Umbilical cord (tissue), 2 donors: Measurements from ENCODE around the gene PARVG. TPM values are rescaled to one million over a fixed set of nuclear protein-coding genes. Genes with fewer than 3 reads are reported as not detected.
"Not testable (repeated sequence)": the region's sequence is repeated elsewhere in the genome, so short reads cannot be mapped to it uniquely, and the experiment has no call there.

Source experiments
- DNase-seq: peaks from one replicate; pipeline ENCODE4 v3.0.0-alpha.2; 2015; ENCODE audit warnings: low spot score
- total RNA-seq: library from RNA; depleted of rRNA; stranded (reverse); fragments of >200 nt; gene quantifications from one replicate; pipeline ENCODE4 v1.2.3, GENCODE V29; 2014; ENCODE audit warnings: low replicate concordance; ENCODE audit not compliant: insufficient read depth

PARVG gene
- total RNA-seq, 1 donor from 2014 or later: 7.5 TPM

DNA sequence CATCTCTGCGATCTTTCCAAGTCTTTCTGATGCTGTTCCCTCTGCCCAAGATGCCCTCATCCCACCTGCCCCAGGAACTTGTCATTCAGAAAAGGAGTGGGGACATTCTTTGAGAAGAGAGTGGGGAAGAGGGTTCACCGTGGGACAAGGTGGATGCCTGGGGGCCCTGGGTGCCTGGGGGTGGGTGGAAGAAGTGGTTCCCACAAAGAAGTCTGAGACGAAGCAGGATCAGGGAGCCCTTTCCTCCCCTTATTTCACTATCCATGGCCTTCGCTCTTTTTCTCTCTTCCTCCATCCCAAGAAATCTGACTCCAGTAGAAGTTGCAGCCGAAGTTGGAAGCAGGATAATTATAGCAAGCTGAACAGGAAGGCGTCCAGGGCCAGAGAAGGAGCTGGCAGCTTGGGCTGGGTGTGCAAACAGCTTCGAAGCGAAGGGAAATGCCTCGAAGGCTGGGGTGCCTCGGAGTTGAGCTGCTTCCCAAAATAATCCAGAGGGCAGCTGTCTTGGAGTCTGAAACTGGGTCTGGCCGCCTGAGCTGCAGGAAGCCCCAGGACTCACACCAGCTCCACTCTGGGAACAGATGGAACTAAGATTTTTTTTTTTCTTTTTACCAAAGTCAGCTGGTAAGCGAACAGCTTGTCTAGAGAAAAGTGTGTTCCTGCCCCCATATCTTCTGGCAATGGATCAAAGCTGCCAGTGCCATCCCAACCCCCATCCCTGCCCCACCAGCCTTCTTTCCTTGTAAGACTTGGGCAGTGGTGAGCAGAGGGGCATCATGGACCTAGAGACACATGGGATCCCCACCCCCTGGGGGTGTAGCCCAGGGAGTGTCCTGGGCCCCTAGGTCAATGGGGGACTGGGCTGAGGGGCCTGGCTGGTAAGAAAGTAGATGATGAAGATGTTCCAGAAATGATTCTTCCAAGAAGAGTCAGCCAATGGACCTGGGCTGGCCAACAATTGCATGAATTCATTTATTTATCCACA lies 31.5 kb downstream of the PARVG start:
- peak; percentile 82 for DNase-seq

GRCh38 chr22:44212936-44213335 lies 32.2 kb downstream of the PARVG start:
- no peak for DNase-seq

DNA sequence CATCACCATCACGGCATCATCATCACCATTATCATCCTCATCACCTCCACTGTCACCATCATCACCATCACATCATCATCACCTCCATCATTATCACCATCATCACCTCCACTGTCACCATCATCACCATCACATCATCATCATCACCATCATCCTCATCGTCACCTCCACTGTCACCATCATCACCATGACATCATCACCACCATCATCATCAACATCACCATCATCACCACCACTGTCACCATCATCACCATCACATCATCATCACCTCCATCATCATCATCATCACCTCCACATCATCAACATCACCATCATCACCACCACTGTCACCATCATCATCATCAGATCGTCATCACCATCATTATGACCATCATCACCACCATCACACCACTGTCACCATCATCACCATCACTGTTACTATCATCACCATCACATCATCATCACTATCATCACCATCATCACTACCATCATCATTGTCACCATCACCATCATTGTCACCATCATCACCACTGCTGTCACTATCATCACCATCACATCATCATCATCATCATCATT lies 32.8 kb downstream of the PARVG start:
- no peak for DNase-seq

DNA sequence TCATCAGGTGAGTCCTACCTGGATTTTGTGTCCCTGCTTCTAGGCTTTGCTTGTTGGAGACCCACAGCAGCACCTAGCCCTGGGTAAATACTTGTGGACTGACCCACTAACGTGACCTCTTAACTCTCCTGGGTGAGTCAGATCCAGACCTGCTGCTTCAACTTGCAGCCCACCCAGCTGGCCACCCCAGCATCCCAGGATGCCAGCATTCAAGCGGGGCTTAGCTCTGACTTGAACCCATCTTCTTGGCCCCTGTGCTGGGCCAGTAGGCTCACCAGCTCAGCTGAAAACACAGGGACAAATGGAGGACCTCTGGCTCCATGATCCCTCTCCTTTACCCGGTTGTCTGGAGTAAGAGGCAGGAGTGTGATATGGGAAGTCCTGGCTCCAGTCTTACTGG lies 33.5 kb downstream of the PARVG start:
- no peak for DNase-seq

- no peak for DNase-seq
Measured at GRCh38 chr22:44214764-44215163, 34.0 kb downstream of the PARVG start.

GRCh38 chr22:44215287-44215686 lies 34.6 kb downstream of the PARVG start:
- no peak for DNase-seq

DNA sequence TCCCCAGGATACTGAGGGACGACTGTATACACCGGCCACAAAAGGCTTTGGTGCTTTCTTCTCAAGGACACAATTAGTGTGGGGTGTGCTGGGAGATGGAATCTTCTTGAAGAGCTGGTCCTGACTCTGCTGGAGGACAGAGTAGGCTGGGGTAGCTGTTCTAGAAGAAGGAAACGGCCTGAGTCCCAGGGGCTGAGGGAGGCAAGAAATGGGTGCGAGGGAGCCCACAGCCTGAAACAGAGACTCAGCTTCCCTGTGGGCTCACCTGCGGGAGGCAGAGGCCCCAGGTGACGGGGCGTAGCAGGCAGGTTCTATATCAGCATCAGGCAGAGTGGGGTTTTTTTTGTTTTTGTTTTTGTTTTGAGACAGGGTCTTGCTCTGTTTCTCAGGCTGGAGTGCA lies 36.6 kb downstream of the PARVG start:
- no peak for DNase-seq

- DNase-seq: no peak
Measured at GRCh38 chr22:44218071-44218470, 37.3 kb downstream of the PARVG start.

- no peak for DNase-seq
Measured at GRCh38 chr22:44219101-44219870, 38.6 kb downstream of the PARVG start.

GRCh38 chr22:44220727-44221680 lies 40.3 kb downstream of the PARVG start:
- no peak for DNase-seq

DNA sequence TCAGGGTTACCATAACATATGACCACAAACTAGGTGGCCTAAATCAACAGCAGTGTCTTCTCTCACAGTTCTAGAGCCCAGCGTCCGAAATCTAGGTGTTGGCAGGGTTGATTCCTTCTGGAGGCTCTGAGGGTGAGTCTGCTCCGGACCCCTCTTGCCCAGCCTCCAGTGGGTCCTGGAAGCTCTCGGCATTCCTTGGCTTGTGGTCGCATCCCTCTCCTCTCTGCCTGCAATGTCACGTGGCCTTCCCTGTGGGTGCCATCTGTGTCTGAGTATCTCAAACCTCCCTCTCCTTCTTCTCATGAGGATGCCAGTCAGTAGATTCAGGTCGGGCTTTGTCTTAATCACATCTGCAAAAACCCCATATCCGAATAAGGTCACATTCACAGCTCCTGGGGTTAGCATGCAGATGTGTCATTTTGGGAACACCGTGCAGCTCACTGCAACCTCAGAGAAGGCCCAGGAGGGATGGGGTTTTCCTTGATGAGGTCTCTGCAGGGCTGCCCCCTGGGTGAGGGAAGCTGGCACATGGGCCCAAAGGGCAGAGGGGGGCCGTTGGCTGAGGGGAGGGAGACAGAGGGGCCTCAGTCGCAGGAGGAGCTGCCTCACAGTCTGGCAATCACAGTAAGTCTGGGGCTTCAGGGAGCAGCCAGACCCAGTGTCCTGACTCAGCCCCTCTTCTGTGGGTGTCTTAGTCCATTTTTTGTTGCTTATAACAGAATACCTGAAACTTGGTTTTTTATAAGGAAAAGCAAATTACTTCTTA lies 41.2 kb downstream of the PARVG start:
- no peak for DNase-seq

DNA sequence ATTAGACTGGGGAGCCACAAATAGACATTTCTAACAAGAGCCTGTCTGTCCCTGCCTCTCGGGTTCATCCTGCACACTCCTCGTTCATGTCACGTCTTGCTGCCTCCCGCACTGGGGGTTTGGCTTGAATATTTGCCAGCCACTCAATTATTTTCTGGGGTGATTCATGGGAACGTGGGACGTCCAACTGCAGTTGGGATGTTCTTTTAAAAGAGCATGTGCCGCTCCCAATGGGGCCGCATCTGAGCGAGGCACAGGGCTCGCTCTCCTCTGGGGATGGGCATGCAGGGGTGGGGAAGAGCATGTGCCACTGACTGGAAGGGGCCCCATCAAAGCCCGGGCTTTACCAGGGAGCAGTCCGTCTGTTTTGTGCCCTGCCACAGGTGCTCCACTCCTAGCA lies 43.4 kb downstream of the PARVG start:
- DNase-seq: peak; percentile 18

- DNase-seq: no peak
Measured at GRCh38 chr22:44225091-44225689, 44.5 kb downstream of the PARVG start.

DNA sequence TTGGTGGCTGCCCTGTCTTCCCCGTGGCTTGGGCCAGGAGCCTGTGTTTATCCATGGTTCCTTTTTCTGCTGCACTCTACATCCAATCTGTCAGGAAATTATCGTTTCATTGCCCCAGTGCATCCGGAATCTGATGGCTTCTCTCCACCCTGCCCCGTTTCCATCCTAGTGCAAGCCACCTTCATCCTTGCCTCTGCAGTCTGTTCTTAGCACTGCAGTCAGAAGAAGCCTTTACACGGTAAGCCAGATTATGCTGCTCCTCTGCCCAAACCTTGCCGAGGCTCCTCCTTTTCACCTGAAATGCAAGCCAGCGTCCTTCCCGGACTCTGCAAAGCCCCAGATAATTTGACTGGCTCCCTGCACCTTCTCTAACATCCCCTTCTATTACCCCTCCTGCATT lies 45.1 kb downstream of the PARVG start:
- DNase-seq: no peak

- DNase-seq: no peak
Measured at GRCh38 chr22:44229331-44229730, 48.6 kb downstream of the PARVG start.

DNA sequence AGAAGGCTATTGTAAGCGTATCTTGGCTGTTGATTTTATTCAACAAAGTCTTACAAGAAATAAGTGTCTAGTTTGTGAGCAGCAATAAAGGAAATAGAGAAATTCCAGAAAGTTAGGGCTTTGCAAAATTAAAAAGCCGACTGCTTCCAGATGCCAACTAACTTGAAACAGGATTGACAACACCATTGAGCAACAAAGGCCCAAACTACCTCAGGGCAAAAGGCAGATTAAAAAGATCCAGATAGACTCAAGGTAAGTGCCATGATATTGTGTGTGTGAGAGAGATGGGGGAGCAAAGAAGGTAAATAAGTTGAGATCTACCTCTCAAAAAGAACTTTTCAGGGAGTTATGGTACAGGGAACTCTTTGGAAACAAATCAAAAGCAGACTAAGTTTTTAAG lies 49.1 kb downstream of the PARVG start:
- DNase-seq: no peak

DNA sequence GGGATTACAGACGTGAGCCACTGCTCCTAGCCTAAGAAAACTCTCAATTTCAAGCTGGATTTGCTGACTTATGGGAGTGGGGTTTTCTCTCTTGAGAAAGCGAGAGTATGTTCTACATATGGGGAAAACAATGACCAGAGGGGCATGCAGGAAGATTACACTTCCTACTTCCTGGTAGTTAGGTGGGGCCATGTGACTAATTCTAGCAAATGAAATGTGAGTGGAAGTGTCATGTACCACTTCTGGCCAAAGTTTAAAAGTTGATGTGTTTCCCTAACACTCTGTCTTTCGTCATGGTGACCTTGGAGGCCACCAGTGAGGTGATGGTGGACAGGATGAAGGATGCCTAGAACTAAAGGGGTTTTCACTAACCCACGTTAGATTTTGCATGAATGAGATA lies 50.5 kb downstream of the PARVG start:
- DNase-seq: no peak

DNA sequence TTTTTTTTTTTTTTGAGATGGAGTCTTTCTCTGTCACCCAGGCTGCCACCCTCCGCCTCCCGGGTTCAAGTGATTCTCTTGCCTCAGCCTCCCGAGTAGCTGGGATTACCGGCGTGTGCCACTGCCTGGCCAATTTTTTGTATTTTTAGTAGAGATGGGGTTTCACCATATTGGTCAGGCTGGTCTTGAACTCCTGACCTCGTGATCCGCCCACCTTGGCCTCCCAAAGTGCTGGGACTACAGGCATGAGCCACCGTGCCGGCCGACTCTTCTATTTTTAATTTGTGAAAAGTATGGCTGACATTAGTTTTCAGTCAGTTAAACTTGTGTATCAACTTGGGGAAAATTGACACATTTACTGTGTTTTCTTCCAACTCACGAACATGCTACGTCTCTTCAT lies 53.6 kb downstream of the PARVG start:
- not testable (repeated sequence) for DNase-seq

DNA sequence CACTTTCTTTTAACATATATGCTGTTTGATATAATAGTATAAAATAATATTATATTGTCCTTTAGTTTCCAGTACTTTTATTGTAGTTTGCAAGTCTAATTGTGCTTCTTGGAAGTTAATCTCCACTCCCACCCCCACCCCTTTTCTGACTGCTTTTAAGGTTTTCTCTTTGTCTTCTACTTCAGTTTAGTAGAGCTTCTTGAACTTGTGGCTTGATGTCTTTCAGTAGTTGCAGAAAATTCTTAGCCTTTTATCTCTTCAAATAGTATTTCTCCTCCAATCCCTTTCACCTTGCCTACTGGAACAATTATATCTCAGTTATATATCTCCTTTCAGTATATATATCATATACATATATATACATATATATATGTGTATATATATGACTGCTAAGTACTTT lies 56.6 kb downstream of the PARVG start:
- DNase-seq: no peak

- not testable (repeated sequence) for DNase-seq
Measured at GRCh38 chr22:44241121-44241520, 60.4 kb downstream of the PARVG start.
